Adipocyte (in vitro differentiated cells): ENCODE measurements around the gene TRIM14.

Source experiments
- DNase-seq: peaks from one replicate; pipeline ENCODE4 v3.0.0-alpha.2; 2015; ENCODE audit warnings: low read depth
- H3K27me3 ChIP-seq: replicated peaks from 2 replicates; pipeline ENCODE4 v1.7.0; 2013; ENCODE audit warnings: mild to moderate bottlenecking, low read length, moderate library complexity; ENCODE audit not compliant: control insufficient read depth, insufficient read depth
- H3K36me3 ChIP-seq: 2 replicates; pipeline ENCODE4 v1.7.0; 2013; ENCODE audit warnings: low read length, mild to moderate bottlenecking, moderate library complexity; ENCODE audit not compliant: control insufficient read depth, insufficient read depth, severe bottlenecking
- H3K4me1 ChIP-seq: 2 replicates; pipeline ENCODE4 v1.7.0; 2013; ENCODE audit warnings: mild to moderate bottlenecking, low read length, moderate library complexity; ENCODE audit not compliant: control insufficient read depth, insufficient read depth
- H3K4me3 ChIP-seq: 2 replicates; pipeline ENCODE4 v1.7.0; 2013; ENCODE audit warnings: mild to moderate bottlenecking, low read length, moderate library complexity
- H3K9ac ChIP-seq: 2 replicates; pipeline ENCODE4 v1.7.0; 2013; ENCODE audit warnings: mild to moderate bottlenecking, low read length, moderate library complexity
- H3K9me3 ChIP-seq: 2 replicates; pipeline ENCODE4 v1.7.0; 2013; ENCODE audit warnings: mild to moderate bottlenecking, low read length, moderate library complexity; ENCODE audit not compliant: control insufficient read depth

TRIM14 gene

GRCh38 chr9:98101868-98102273 is 17.2 kb downstream of the TRIM14 start:
- no peak overlapping the region for H3K4me3 ChIP-seq
- H3K4me1 ChIP-seq = no peaks in the 10 kb centered on the region
- no peak overlapping the region for H3K9ac ChIP-seq
- H3K36me3 ChIP-seq = no peaks in the 10 kb centered on the region
- H3K9me3 ChIP-seq = no peaks in the 10 kb centered on the region
- no peak for DNase-seq
- H3K27me3 ChIP-seq = no peaks in the 10 kb centered on the region

GRCh38 chr9:98101416-98101815 is 17.6 kb downstream of the TRIM14 start:
- H3K27me3 ChIP-seq = no peaks in the 10 kb centered on the region

GRCh38 chr9:98100456-98100855 is 18.6 kb downstream of the TRIM14 start:
- H3K9me3 ChIP-seq = no peaks in the 10 kb centered on the region

More at GRCh38 chr9:98101416-98101815, 17.6 kb downstream of the TRIM14 start:
- Histone ChIP-seq H3K4me3 (no peak overlapping the region), H3K9ac (no peak overlapping the region), H3K9me3 (no peaks in the 10 kb centered on the region), H3K4me1 (no peaks in the 10 kb centered on the region), H3K36me3 (no peaks in the 10 kb centered on the region)
- DNase-seq = no peak

GRCh38 chr9:98099898-98100297 is 19.1 kb downstream of the TRIM14 start:
- Histone ChIP-seq H3K36me3 (no peaks in the 10 kb centered on the region), H3K9ac (no peak overlapping the region), H3K9me3 (no peaks in the 10 kb centered on the region), H3K27me3 (no peaks in the 10 kb centered on the region), H3K4me1 (no peaks in the 10 kb centered on the region), H3K4me3 (no peak overlapping the region)
- no peak for DNase-seq

More at GRCh38 chr9:98100456-98100855, 18.6 kb downstream of the TRIM14 start:
- H3K36me3 ChIP-seq = no peaks in the 10 kb centered on the region
- H3K4me3 ChIP-seq = no peak overlapping the region
- no peaks in the 10 kb centered on the region for H3K4me1 ChIP-seq
- DNase-seq = no peak
- no peak overlapping the region for H3K9ac ChIP-seq
- no peaks in the 10 kb centered on the region for H3K27me3 ChIP-seq

- H3K9ac ChIP-seq = no peak overlapping the region
Measured at GRCh38 chr9:98099346-98099745, 19.7 kb downstream of the TRIM14 start.

GRCh38 chr9:98097836-98098235 is 21.2 kb downstream of the TRIM14 start:
- H3K4me1 ChIP-seq = no peaks in the 10 kb centered on the region
- H3K4me3 ChIP-seq = no peak overlapping the region
- H3K9ac ChIP-seq = no peak overlapping the region
- DNase-seq = no peak
- H3K9me3 ChIP-seq = no peaks in the 10 kb centered on the region
- peaks cover 4% of the 10 kb centered on the region for H3K27me3 ChIP-seq
- no peaks in the 10 kb centered on the region for H3K36me3 ChIP-seq

More at GRCh38 chr9:98099346-98099745, 19.7 kb downstream of the TRIM14 start:
- DNase-seq = no peak
- no peaks in the 10 kb centered on the region for H3K9me3 ChIP-seq
- no peaks in the 10 kb centered on the region for H3K27me3 ChIP-seq
- no peaks in the 10 kb centered on the region for H3K36me3 ChIP-seq
- H3K4me3 ChIP-seq = no peak overlapping the region
- no peaks in the 10 kb centered on the region for H3K4me1 ChIP-seq

GRCh38 chr9:98096091-98096490 is 22.9 kb downstream of the TRIM14 start:
- H3K9me3 ChIP-seq = no peaks in the 10 kb centered on the region
- H3K4me3 ChIP-seq = no peak overlapping the region
- H3K4me1 ChIP-seq = peaks cover 9% of the 10 kb centered on the region
- H3K36me3 ChIP-seq = no peaks in the 10 kb centered on the region
- no peak overlapping the region for H3K9ac ChIP-seq
- DNase-seq = no peak
- H3K27me3 ChIP-seq = peaks cover 6% of the 10 kb centered on the region

GRCh38 chr9:98095401-98095800 is 23.6 kb downstream of the TRIM14 start:
- Histone ChIP-seq H3K4me3 (no peak overlapping the region), H3K9me3 (no peaks in the 10 kb centered on the region)

GRCh38 chr9:98094851-98095250 is 24.2 kb downstream of the TRIM14 start:
- DNase-seq = no peak
- H3K4me1 ChIP-seq = peaks cover 9% of the 10 kb centered on the region
- no peak overlapping the region for H3K9ac ChIP-seq
- peaks cover 6% of the 10 kb centered on the region for H3K27me3 ChIP-seq
- no peaks in the 10 kb centered on the region for H3K36me3 ChIP-seq
- no peaks in the 10 kb centered on the region for H3K9me3 ChIP-seq
- H3K4me3 ChIP-seq = no peak overlapping the region

More at GRCh38 chr9:98095401-98095800, 23.6 kb downstream of the TRIM14 start:
- peaks cover 9% of the 10 kb centered on the region for H3K4me1 ChIP-seq
- H3K9ac ChIP-seq = no peak overlapping the region
- H3K27me3 ChIP-seq = peaks cover 6% of the 10 kb centered on the region
- H3K36me3 ChIP-seq = no peaks in the 10 kb centered on the region
- DNase-seq = no peak

GRCh38 chr9:98094316-98094715 is 24.7 kb downstream of the TRIM14 start:
- no peak overlapping the region for H3K4me3 ChIP-seq
- no peaks in the 10 kb centered on the region for H3K9me3 ChIP-seq
- DNase-seq = no peak
- H3K36me3 ChIP-seq = no peaks in the 10 kb centered on the region
- H3K4me1 ChIP-seq = peaks cover 9% of the 10 kb centered on the region
- peaks cover 6% of the 10 kb centered on the region for H3K27me3 ChIP-seq
- no peak overlapping the region for H3K9ac ChIP-seq

- no peak for DNase-seq
- H3K36me3 ChIP-seq = no peaks in the 10 kb centered on the region
- H3K9ac ChIP-seq = no peak overlapping the region
- peaks cover 6% of the 10 kb centered on the region for H3K27me3 ChIP-seq
- H3K4me3 ChIP-seq = no peak overlapping the region
- peaks cover 9% of the 10 kb centered on the region for H3K4me1 ChIP-seq
- no peaks in the 10 kb centered on the region for H3K9me3 ChIP-seq
Measured at GRCh38 chr9:98092613-98092931, 26.4 kb downstream of the TRIM14 start.
